Measurements from ENCODE around the gene RAB9A.
"Not testable (repeated sequence)": the region's sequence is repeated elsewhere in the genome, so short reads cannot be mapped to it uniquely, and the experiment has no call there.

The RAB9A gene

DNA sequence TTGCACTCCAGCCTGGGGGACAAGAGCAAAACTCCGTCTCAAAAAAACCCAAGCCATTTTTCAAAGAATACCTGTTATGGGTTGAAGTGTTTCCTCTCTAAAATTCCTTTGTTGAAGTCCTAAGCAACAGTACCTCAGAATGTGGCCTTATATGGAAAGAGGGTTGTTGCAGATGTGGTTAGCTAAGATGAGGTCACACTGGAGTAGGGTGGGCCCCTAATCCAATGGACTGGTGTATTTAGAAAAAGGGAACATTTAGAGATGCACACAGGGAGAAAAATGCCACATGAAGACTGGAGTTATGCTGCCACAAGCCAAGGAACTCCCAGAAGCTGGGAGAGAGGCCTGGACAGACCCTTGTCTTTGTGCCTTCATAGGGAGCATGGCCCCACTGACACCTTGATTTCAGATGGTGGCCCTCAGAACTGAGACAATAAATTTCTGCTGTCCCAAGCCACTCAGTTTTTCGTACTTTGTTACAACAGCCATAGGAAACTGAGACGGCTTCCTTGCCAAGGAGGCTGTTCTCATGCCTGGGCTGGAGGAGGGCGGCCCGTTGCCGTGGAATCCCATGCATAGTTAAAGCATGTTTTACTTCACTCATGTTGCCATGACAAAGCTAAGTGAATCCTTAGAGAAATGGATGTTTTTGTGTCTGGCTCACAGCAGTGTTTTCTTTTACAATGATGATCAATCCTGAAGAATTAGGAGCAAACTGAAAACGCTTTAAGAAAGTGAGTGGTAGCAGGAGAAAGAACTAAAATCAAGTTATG, 29.0 kb downstream of the RAB9A start:
- ChIA-PET POLR2A (no interaction called here), CTCF (no interaction called here)
- DNase-seq (ENCODE audit: extremely low spot score), result no peak
- no peak for TF ChIP-seq CTCF (IDR thresholded peaks at IDR 0.05; ENCODE audit: control extremely low read depth, extremely low read depth, low read depth, missing control alignments)

- no peak for DNase-seq (ENCODE audit: extremely low spot score)
- no peak for TF ChIP-seq CTCF (IDR thresholded peaks at IDR 0.05; ENCODE audit: control extremely low read depth, extremely low read depth, low read depth, missing control alignments)
- ChIA-PET POLR2A (no interaction called here), CTCF (interaction anchor here (0.8 kb wide), 1 partner anchor 11 kb away, joined by 3 read pairs; no protein-coding TSS in a partner anchor)
Measured at GRCh38 chrX:13719192-13719856, 30.4 kb downstream of the RAB9A start.

GRCh38 chrX:13721371-13721770, 32.4 kb downstream of the RAB9A start:
- CTCF ChIA-PET, result no interaction called here

DNA sequence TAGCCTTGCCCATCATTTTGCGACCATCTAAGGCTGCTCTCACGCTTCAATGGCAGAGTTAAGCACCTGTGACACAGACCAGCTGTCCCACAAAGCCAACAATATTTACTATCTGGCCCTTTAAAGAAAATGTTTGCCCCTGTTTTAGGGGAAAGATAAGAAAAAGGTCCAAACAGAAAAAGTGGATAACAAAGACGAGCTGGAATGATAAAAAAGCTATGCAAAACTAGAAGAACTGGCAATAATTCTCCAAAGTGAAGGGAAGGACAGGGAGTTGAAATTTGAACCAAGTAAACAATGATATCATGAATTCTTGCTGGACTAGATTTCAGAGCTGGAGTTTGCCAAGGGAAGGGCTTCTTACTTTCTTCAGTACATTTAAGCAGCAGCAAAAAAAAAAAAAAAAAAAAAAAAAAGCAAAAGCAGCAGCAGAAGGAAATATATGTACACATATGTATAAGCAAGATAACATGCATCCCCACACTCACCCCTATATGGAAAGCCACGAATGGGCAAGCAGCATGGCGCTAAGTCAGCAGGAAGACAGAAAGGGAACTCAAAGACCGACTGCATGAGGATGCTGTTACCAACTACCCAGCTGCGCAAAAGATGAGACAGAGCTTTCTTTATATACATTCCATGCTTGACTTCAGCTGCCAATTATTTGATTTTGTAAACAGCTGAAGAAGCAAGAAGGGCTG, 33.0 kb downstream of the RAB9A start:
- CTCF ChIA-PET, result no interaction called here
- no peak for TF ChIP-seq CTCF (IDR thresholded peaks at IDR 0.05; ENCODE audit: control extremely low read depth, extremely low read depth, low read depth, missing control alignments)
- POLR2A ChIA-PET, result no interaction called here

More at GRCh38 chrX:13721371-13721770, 32.4 kb downstream of the RAB9A start:
- DNase-seq (ENCODE audit: extremely low spot score), result no peak
- TF ChIP-seq CTCF (IDR thresholded peaks at IDR 0.05; ENCODE audit: control extremely low read depth, extremely low read depth, low read depth, missing control alignments), result no peak
- POLR2A ChIA-PET, result no interaction called here

GRCh38 chrX:13724878-13725277, 36.0 kb downstream of the RAB9A start:
- POLR2A ChIA-PET; DNase-seq (ENCODE audit: extremely low spot score): not testable (repeated sequence)
- CTCF ChIA-PET, result interaction anchor here (1.0 kb wide), 1 partner anchor 65 kb away, joined by 3 read pairs; no protein-coding TSS in a partner anchor

More for the DNA sequence above, 33.0 kb downstream of the RAB9A start:
- DNase-seq (ENCODE audit: extremely low spot score), result no peak

DNA sequence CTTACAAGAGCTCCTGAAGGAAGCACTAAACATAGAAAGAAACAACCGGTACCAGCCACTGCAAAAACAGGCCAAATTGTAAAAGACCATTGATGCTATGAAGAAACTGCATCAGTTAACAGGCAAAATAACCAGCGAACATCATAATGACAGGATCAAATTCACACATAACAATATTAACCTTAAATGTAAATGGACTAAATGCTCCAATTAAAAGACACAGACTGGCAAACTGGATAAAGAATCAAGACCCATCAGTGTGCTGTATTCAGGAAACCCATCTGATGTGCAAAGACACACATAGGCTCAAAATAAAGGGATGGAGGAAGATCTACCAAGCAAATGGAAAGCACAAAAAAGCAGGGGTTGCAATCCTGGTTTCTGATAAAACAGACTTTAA, 37.7 kb downstream of the RAB9A start:
- POLR2A ChIA-PET; DNase-seq (ENCODE audit: extremely low spot score); CTCF ChIA-PET: not testable (repeated sequence)

DNA sequence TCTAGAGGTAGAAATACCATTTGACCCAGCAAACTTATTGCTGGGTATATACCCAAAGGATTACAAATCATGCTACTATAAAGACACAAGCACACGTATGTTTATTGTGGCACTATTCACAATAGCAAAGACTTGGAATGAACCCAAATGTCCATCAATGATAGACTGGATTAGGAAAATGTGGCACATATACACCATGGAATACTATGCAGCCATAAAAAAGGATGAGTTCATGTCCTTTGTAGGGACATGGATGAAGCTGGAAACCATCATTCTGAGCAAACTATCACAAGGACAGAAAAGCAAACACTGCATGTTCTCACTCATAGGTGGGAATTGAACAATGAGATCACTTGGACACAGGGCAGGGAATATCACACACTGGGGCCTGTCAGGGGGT, 41.6 kb downstream of the RAB9A start:
- DNase-seq (ENCODE audit: extremely low spot score); CTCF ChIA-PET; POLR2A ChIA-PET: not testable (repeated sequence)
